Islet of Langerhans (tissue), 1 donor: ENCODE results near the gene CD46.

ENCODE experiments used
- FAIRE-seq: peaks from one replicate; lab custom pipeline; 2011; peaks lifted over from hg19 to GRCh38; lab: Jason Lieb, UNC

The CD46 gene

DNA sequence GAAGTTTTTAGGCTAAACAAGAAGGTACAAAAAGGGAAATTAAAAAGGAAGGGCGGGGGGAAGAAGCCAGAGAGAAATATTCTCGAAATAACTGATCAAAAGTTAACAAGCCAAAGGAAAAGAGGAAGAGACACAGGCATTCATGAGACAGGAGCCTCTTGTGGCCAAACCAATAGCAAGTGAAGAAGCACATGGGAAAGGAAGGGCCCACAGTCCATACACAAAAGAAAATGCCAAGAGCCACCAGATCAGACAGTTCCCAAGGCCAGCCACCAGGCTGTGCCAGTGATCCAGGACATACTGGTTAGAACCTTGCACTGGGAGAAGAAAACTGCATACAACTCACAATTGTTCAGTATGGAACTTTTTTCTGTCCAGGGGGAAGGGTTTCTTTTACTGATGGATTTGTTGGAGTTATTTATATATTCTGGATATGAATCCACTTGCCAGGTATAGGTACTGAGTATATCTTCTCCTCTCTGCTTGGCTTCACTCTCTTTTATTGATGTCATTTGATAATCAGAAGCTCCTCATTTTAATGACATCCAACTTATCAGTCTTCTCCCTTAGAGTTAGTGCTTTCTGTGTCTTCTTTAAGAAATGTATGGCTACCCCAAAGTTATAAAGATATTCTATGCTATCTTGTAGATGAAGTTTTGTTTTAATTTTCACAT lies 76.8 kb downstream of the CD46 start:
- peak; percentile 80 for FAIRE-seq

DNA sequence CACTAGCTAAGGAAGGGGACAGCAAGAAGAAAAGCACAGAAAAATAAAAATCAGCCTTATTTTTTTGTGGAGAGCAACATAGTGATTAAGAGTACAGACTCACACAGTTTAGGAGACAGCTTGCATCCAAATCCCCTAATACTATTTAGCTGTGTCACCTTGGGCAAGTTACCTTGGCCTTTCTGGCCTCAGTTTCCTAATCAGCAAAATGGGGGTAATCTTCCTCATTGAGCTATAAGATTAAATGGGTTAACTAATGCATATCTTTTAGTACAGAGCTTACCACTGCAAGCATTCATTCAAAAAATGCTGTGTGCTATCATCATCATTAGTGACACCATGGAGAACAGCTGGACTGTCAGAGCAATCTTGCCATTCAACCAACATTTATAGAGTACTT lies 77.7 kb downstream of the CD46 start:
- no peak for FAIRE-seq

DNA sequence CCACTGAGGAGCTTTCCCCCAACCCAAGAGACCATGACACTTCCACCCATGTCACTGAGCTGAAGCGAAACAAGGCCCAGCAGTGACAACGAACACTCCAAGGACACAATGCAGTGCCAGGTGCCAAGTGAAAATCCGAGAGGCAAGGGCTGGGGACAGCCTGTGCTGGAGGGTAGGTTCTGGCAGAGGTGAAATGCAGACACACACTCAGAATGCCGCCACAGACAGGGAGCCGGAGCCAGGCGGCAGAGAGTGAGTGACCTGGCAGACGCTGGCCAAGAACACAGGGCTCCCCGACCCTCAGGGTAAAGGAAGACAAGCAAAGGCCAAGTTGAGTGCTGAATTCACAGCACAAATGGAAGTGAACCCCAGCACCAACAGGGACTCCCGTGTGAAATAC lies 78.9 kb downstream of the CD46 start:
- no peak for FAIRE-seq

DNA sequence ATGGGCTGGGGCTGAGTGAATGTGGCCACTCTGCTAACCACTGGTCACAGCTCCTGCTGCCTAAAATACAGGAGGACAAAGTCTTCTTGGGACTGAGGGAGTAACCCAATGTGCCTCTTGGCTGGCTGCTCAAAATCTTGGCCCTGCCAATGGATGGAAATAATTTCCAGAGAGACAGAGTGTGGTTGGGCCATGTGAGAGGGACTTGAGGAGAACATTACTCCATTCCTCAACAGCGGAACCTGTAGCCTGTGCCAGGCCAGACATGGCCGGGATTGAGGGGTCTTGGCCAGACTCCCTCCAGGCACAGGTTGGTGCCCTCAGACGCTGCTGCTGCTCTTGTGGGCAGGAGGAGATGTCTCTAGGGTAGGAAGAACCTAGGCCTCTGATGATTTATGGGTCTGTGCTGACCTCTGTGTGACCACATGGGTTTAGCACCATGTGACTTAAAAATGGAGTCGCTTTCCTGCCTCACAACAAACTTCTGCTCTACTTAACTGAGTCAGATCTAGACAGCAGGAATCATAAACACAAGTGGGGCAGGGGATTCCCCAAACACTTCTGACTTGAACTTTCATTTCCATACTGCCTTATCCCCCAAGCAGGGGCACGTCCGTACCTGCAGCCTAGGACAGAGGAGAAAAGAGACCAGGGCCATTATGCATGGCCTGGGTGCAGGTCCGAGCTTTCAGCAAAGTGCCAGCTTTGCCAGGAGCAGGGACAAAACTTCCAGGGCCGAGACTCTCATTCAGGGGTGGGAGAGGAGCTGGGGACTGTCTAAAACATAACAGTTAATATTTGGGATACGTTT lies 79.9 kb downstream of the CD46 start:
- no peak for FAIRE-seq

DNA sequence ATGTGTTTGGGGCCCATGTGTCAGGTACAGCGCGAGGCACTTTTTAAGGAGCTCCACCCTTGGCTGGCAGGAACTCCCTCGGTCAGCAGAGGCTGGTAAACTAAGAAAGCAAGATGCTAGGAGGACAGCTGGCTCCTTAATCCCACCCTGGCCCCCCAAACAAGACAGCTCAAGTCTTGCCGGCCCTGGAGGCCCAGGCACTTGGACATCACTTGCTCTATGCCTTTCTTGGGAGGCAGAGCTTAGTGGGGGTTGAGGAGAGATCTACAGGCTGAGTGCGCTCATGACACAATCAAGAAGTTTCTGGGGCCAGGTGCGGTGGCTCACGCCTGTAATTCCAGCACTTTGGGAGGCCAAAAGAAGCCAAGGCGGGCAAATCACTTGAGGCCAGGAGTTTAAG lies 80.9 kb downstream of the CD46 start:
- FAIRE-seq: no peak

- no peak for FAIRE-seq
These were observed 81.5 kb downstream of the CD46 start for GRCh38 chr1:207833381-207833780.

- FAIRE-seq: no peak
These were observed 82.3 kb downstream of the CD46 start for GRCh38 chr1:207833956-207834660.

GRCh38 chr1:207835958-207836357 lies 84.1 kb downstream of the CD46 start:
- FAIRE-seq: no peak

DNA sequence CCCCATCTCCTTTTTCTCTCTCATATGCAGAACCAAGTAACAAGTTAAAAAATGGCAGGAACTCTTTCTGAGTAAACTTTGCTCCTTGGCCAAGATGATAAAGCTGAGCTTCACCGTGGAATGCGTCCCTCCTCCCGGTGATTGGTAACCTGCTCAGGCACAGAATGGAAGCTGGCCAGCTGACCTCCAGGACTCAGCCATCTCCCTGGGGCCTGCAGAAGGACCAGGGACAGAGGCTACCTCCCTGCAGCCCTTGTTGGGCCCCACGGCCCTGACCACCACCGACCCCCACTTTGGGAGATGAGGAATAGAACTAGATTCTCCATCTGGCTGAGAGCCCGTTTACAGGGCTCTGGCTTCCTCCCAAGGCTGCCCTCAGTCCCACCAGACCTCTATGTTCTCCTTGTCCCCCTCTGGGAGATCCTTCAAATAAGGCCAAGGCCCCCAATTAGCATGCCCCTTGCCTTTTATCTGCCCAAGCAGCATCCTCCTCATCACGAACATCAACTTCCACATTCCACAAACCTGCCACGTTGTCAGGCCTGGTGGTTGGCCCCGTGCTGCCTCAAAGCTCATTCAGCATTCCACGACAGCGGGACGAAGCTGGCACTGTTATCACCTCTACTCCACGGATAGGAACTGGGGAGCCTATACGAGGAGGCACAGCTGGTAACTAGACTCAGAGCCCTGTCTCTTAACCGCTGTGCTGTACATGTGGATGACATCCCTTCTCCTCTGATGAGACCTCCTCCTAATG lies 84.9 kb downstream of the CD46 start:
- FAIRE-seq: no peak

GRCh38 chr1:207837673-207838072 lies 85.8 kb downstream of the CD46 start:
- no peak for FAIRE-seq

GRCh38 chr1:207838156-207839082 lies 86.6 kb downstream of the CD46 start:
- FAIRE-seq: peak; percentile 38

DNA sequence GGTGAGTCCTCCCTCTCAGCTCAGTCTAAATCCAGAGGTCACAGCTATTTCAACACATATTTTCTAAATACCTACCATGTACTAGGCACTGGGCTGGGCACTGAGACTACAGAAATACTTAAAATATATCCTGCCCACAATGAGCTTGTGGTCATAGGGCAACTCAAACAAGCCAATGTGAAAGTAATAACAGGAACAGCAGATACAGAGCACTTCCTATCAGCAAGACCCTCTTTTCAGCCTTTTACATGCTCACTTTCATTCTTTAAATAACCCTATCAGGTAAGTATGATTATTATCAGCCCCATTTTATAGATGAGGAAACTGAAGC lies 87.2 kb downstream of the CD46 start:
- FAIRE-seq: no peak

DNA sequence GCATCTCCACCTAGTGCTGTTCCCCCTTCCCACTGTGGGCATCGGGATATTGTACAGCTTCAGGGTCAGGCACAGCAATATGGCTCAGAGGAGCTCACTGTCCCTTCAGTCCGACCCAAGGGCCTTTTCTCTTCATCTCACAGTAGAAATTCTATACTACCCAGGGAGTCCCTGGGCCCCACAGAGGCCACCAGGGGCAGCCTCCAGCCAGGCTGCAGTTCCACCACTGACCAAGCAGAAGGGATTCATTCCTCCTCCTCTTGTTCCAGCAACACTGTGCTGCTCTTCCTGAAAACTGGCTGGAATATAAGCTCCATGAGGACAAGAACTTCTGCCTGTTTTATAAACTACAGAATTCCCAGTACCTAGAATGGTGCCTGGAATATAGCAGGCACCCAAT lies 88.5 kb downstream of the CD46 start:
- no peak for FAIRE-seq

- FAIRE-seq: no peak
These were observed 89.4 kb downstream of the CD46 start for GRCh38 chr1:207841293-207841692.

GRCh38 chr1:207841901-207842300 lies 90.0 kb downstream of the CD46 start:
- FAIRE-seq: no peak

DNA sequence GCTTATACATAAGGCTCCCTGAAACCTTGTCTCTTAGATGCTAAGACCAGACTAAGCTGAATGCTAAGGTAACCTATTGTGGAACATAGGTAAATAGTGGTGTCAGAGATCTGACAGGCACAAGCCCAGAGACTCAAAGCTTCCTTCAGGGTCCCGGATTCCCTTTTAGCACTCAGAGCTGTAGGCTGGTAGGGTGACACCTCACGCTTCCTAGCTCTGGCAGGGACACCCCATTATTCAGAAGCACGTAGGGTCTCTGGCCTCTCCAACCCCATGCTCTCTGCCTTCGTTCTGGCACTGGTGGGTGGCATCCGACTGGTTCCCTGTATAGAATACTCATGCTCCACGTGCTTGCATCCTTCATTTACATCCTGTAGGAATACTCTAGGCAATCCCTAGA lies 90.7 kb downstream of the CD46 start:
- FAIRE-seq: no peak

DNA sequence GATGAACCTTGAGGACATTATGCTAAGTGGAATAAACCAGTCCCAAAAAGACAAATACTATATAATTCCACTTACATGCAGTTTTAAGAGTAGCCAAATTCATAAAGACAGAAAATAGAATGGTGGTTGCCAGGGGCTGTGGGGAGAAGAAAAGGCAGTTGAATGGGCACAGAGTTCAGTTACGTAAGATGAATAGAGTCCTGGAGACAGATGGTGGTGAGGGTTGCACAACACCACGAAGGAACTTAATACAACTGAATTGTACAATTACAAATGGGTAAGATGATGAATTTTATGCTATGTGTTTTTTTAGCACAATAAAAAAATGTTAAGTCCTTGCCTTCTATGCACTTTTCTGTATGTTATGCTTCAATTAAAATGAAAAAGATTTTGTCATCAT lies 92.5 kb downstream of the CD46 start:
- no peak for FAIRE-seq
